ENCODE results near the gene DUSP22. TPM values are rescaled to one million over a fixed set of nuclear protein-coding genes. Genes with fewer than 3 reads are reported as not detected.
"Not testable (repeated sequence)": the region's sequence is repeated elsewhere in the genome, so short reads cannot be mapped to it uniquely, and the experiment has no call there.

DUSP22 gene, protein sequence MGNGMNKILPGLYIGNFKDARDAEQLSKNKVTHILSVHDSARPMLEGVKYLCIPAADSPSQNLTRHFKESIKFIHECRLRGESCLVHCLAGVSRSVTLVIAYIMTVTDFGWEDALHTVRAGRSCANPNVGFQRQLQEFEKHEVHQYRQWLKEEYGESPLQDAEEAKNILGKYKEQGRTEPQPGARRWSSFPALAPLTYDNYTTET
- 10.5 and 15.6 TPM in 2 replicates for total RNA-seq (2014; rRNA removed; shearing (Covaris generic))

- peak; percentile 84 for DNase-seq (ENCODE audit: low read depth)
Measured at GRCh38 chr6:291697-292505, at the start of gene DUSP22. TSS of gene DUSP22 (plus strand) at chr6:292487. CDS start at chr6:292540, 53 bp downstream.

GRCh38 chr6:246352-246751, 45.9 kb upstream of the DUSP22 start:
- peak; percentile 34 for DNase-seq (ENCODE audit: low read depth)

DNA sequence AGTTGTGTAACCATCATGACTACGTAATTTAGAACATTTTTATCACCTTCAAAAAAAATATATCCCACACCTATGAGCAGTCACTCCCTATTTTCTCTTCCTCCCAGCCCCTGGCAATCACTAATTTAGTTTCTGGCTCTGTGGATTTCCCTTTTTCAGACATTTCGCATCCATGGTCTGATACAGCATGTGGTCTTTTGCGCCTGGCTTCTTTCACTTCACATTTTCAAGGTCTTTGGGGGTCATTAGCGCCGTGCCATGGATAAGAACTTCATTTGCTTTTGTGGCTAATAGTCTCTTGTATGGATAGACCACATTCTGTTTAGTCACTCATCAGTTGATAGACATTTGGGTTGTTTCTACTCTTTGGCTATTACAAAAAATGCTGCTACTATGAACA, 44.9 kb upstream of the DUSP22 start:
- no peak for DNase-seq (ENCODE audit: low read depth)

- not testable (repeated sequence) for DNase-seq (ENCODE audit: low read depth)
Measured at GRCh38 chr6:248046-248445, 44.2 kb upstream of the DUSP22 start.

DNA sequence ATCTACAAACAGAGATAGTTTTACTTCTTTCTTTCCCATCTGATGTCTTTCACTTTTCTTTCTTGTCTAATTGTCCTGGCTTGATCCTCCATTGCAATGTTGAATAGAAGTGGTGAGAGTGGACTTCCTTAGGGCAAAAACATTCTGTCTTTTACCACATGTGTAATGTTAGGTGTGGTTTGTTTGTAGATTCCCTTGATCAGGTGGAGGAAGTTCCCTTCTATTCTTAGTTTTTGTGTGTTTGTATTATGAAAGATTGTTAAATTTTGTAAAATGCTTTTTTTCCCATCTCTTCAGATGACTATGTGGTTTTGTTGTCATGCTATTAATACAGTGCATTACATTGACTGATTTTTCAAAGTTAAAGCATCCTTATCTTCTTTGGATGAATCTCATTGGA, 41.6 kb upstream of the DUSP22 start:
- no peak for DNase-seq (ENCODE audit: low read depth)

DNA sequence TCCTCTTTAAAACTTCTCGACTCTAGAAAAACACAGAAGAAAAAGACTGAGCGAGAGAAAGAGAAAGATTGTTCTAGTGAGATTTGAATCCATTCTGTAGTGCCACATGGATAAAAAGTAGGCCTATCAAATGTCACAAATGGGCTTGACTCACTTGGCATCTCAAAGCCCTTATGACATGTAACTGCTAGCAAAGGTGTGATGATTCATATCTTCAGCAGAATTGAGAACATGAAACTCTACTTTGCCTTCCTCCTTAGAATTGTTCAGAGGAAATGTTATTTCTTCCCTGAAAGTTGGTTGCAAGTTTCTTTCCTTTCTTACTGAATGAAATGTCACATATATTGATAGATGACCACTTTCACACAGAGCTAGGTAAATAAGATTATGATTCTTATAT, 40.4 kb upstream of the DUSP22 start:
- no peak for DNase-seq (ENCODE audit: low read depth)

DNA sequence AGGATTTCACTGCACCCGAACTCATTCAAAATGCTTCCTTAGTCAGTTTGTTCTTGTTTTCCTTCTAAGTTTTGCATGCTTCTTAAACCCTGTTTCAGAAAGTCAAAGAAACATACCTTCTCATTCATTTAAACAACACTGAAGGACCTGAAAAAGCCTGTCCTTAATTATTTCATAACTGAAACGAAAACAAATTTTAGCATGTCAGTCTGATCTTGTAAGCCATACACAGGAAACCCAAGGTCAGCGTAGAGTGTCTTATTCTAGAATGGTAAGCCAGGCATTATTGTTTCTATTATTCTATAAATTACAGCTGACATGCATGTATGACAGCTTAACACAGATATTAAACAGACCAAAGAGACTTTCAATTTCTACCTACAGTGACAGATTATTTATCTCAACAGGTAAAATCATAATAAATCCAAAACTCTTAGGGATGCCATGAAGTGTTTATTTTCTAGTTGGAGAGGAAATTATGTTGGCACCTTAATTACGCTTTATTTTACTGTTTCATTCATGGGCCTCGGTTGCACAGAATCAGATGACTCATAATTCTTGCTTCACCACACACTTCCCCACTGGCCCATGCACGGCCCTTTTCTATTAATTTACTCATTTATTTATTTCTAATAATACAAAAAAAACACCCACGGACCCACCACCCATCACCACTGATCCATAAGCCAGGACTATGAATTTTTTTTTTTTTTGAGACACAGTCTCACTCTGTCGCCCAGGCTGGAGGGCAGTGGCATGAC, 39.3 kb upstream of the DUSP22 start:
- no peak for DNase-seq (ENCODE audit: low read depth)

GRCh38 chr6:254016-254415, 38.3 kb upstream of the DUSP22 start:
- no peak for DNase-seq (ENCODE audit: low read depth)

DNA sequence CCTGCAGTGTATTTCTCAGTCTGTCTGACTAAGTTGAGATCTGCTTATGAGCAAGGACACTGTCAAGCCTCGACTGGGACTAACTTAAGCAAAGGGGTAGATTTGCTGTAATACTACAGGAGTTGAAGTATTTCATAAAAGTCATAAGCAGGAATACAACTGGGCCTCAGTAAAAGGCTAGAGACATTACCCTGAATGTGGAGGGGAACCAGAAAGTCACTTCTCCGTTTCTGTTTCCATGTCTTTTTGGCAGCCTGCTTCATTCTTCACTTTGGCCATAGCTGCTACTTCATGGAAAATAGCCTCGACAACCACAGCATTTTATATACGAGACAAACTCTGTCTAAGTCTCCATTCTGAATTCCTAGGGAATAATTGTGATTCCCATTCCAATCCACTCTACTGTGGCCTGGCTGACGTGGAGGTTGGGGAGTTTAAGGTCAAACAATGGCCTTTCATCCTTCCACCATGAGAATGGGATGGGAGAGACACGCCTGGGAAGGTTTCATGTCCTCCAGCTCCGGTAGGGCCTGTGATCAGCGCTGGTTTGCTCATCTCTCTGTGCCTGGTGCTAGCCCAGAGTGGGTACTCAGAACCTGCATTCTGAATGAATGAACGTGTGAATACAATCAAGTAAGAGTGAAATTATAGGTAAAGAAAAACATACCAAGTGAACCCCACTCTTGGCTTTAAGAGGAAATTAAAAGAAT, 37.1 kb upstream of the DUSP22 start:
- DNase-seq (ENCODE audit: low read depth) = no peak

DNA sequence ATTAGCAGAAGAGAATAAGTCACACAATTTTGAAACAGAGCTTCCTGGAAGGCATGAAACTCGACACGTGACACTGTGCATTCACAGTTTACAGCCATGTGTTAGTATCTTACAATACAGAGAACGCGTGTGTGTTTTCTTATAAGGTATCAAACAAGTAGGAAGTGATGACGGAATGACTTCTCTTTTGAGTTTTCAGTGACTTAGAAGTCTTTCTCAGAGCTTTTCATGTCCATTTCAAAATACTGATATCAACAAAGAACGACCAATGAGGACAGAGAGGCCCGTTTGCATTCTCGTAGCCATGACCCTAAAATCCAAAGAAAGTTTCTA, 36.6 kb upstream of the DUSP22 start:
- no peak for DNase-seq (ENCODE audit: low read depth)

DNA sequence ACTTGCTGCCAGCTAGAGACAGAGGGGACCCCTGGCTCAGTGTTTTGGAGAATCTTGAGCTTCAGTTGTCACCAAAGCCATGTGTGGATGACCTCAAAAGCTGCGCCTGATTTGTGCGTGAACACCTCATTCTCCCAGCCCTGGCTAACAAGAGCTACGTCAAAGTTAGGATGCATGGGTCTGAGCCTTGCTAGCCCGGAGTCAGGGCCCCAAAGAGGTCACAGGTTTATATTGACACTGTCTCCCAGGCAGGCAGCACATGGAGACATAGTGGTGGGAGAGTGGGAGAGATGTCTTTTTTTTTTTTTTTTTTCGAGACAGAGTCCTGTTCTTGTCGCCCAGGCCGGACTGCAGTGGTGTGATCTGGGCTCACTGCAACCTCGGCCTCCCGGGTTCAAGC, 36.1 kb upstream of the DUSP22 start:
- no peak for DNase-seq (ENCODE audit: low read depth)

DNA sequence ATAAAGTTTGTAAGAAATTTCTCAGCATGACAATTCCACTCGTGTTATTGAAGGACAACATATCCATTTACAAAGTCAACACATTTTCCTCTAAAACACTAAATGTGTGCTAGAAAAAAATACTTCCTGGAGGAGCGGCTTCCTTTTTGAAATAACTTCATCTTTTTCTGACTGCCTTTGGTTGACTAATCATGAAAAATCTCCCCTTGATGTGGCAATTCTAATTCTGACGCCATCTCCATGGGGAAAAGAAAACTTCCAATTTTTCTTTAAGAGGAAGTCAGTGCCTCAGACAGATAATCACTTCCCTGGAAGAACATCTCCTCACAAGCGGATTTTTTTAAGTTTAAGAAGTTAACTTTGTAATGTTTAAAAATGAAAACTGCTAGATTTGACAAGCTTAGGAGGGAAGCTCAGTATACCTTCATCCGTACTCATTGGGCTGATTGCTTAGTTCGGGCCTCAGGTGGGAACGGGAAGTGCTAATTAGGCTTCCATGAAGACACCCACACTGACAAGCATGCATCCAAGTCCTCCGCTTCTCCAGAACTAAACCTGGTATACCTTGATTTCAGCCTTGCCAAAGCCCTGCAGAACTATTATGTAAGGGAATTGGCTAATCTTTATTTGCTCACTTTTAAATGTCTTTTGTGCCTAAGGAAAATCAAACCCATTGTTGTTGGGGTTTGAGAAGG, 35.1 kb upstream of the DUSP22 start:
- DNase-seq (ENCODE audit: low read depth) = no peak

DNA sequence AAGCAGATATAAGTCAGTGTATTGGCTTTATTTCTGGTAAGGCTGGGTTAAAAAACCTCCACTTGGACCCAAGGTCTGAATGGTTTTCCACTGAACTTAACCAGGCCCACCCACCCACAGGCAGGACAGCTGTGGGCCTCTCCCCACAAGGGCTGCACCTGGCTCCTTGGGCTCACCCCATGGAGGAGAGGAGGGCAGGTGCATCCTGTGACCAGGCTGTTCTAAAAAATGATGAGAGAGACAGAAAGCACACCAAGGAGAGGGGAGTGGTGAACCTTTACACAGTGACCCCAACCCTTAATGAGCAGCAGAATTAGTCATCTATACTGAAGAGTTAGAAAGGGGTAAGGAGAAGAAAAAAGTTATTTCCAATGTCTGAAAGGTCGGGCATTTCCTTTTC, 34.5 kb upstream of the DUSP22 start:
- no peak for DNase-seq (ENCODE audit: low read depth)

- no peak for DNase-seq (ENCODE audit: low read depth)
Measured at GRCh38 chr6:259316-259715, 33.0 kb upstream of the DUSP22 start.

DNA sequence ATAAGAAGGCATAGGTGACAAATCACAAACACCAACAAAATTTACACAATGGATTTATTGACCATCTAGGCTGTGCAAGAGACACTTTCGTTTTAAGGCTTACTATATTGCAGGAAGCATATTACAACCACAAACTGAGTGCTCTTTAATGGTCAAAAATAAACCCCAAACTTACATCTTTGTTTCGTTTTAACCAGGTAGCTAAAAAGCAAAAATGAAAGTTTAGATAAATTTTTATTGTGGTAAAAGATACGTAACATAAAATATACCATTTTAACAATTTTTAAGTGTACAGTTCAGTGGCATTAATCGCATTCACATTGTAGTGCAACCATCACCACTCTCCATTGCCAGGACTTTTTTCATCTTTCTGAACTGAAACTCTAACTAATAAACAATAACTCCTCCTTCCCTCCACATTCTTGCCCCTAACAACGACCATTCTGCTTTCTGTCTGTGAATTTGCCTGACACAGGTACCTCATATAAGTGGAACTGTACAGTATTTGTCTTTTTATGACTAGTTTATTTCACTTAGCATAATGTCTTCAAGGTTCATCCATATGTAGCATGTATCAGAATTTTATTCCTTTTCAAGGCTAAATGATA, 32.3 kb upstream of the DUSP22 start:
- no peak for DNase-seq (ENCODE audit: low read depth)

DNA sequence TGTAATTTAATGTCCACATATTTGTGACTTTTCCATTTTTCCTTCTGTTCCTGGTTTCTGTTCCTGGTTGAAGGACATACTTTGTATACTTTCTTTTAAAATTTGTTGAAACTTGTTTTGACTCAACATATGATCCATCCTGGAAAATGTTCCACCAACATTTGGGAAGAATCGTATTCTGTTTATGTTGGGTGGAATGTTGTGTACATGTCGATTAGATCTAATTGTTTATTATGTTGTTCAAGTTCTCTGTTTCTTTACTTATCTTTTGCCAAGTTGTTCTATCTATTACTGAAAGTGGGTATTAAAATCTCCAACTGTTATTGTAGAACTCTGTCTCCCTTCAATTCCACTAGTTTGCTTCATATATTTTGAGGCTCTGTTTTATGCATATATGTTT, 27.7 kb upstream of the DUSP22 start:
- no peak for DNase-seq (ENCODE audit: low read depth)

DNA sequence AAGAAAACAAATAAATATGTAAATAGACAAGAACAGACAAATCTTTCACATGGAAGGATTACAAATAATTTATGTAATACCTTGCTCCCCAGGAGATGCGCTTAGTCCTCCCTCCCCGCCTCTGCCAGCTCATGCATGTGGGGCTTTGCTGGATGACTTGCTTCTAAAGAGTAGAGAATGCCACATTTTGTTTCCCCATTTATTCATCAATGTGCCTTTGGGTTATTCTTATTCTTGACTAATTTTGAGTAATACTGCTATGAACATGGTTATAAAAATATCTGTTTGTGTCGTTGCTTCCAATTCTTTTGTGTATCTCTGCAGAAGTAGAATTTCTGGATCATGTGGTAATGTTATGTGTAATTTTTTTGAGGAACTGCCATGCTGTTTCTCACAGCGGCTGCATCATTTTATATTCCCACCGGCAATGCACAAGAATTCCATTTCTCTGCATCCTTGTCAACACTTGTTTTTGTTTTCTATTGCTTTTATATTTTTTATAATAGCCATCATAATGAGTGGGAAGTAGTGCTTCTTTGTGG, 23.8 kb upstream of the DUSP22 start:
- DNase-seq (ENCODE audit: low read depth) = no peak

DNA sequence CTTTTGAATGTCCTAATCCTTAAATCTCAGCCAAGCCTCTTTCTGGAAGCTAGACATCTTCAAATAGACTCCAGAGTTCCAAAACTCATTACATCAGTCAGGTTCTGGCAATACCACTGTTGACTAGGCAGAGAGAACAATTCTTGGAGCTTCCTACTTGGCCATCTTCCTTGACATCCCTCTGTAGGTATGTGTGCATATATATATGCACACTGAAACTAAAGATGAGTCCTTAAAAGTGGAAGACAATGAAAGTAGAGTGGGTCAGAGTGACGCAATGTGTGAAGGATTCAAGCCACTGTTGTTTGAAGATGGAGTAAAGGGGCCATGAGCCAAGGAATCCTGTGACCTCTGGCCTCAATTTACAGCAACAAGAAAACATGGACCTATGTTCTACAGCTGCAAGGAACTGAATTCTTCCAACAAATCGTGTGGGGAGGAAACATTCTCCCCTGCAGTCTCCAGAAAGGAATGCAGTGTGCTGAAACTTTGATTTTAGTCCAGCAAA, 18.7 kb upstream of the DUSP22 start:
- DNase-seq (ENCODE audit: low read depth) = no peak

DNA sequence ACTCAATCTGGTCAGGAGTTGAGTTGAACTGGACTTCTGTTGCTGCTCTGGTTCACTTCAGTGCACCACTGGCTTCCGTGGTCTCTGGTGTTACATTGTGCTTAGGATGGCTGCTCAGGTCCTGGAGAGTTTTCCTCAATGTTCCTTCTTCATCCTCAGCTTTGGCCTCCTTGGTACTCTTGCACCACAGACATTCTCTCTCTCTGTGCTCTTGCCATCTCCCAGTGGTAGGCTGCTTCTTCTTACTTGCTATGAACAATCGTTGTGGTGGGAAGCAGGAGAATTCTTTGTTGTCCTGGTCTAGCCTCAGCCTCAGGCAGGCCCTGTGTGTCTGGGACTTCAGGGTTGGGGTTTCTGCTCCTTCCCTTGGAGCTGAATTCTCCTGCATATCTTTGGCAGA, 14.5 kb upstream of the DUSP22 start:
- DNase-seq (ENCODE audit: low read depth) = no peak

DNA sequence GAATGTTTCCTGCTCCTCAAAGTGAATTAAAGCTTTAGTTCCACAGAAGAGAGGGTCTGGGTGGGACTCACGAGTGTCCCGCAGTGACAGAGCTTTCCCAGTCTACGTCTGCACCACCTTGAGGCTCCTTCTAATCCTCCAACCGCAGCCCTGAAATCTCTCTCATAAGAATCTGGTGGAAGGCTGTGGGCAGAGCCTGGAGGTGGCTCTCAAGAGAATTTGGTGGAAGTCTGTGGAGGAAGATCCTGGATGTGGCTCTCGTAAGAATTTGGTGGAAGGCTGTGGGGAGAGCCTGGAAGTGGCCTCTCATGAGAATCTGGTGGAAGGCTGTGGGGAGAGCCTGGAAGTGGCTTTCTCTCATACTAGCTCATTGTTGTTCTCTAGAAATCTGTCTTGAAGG, 13.8 kb upstream of the DUSP22 start:
- DNase-seq (ENCODE audit: low read depth) = no peak

All from RPMI7951 (cell line).